NCI-H1417 (cell line): ENCODE data around the gene ARPC5.
"Not testable (repeated sequence)": the region's sequence is repeated elsewhere in the genome, so short reads cannot be mapped to it uniquely, and the experiment has no call there.

Experiments used
- DNase-seq, 3 experiments: peaks; one replicate each; lab custom pipeline; 2025; lab: John Stamatoyannopoulos, UW

The ARPC5 gene

DNA sequence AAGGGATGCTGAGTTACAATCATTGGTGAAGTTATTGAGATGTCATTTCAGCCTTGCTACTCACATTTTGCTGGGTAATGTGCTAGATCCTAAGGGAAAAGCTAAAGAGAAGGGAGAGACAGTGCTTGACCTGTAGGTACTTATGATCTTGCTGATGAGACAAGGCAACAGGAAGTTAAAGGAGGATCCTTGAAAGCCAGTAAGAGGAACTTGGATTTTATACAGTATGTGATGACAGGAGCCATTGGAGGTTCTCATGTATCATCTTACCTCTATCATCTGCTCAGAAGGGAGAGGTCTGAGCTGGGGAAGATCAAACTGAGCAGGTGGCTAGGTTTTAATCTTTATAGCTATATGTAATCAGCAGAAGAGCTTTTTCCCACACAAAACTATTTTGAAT lies 11.2 kb upstream of the ARPC5 start:
- peak in 1 of 3 experiments; percentile 46 for DNase-seq

DNA sequence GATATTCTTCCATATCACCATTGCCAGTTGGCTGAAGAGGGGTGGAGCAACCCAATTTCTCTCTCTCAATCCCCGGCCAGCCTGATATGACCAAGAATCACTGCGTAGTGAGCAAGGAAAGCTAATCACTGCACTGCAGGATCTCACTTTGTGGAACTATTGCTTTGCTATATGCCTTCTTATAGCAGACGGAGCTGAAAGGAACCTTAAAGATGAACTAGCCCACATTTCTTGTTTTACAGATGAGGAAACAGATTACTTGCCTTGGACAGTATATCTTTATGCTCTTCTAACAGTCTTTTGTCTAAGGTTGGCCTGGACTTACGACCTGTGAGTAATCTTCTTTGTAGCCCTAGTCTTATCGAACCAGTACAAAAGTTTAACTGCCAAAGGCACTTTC lies 9.9 kb upstream of the ARPC5 start:
- DNase-seq = no peak

DNA sequence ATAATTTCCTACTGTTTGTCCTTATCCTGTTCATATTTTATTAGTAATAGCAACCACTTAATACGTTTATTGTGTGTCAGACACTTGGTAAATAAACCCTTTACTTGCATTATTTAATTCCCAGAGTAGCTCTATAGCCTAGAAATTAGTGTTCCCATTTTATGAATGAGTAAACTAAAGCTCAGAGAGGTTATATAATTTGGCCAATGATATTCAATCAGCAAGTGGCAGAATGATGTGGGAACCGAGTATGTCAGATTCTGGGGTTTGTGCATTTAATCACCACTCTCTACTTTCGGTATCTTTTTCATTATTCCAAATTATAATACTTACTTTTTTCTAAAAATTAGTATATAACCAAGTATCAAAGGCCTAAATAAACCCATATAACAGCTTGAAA lies 6.6 kb upstream of the ARPC5 start:
- DNase-seq = no peak

DNA sequence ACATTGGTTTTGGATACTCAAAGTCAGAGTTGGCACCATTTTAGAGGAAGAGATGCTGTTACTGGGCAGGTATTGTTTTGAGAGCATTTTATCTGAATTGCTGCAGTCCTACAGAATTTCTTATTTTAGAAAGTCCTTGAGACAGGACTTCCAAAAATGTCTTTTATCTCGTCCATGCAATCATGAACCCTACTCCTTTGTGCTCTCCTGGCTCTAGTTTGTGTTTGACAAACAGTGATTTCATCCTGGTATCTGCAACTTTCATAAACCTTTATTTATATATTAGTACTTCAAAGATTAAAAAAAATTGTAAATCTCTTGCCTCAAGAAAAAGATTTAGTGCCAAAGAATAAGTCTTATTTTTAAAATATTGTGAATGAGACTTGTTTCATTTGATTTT lies 4.6 kb upstream of the ARPC5 start:
- DNase-seq = no peak

DNA sequence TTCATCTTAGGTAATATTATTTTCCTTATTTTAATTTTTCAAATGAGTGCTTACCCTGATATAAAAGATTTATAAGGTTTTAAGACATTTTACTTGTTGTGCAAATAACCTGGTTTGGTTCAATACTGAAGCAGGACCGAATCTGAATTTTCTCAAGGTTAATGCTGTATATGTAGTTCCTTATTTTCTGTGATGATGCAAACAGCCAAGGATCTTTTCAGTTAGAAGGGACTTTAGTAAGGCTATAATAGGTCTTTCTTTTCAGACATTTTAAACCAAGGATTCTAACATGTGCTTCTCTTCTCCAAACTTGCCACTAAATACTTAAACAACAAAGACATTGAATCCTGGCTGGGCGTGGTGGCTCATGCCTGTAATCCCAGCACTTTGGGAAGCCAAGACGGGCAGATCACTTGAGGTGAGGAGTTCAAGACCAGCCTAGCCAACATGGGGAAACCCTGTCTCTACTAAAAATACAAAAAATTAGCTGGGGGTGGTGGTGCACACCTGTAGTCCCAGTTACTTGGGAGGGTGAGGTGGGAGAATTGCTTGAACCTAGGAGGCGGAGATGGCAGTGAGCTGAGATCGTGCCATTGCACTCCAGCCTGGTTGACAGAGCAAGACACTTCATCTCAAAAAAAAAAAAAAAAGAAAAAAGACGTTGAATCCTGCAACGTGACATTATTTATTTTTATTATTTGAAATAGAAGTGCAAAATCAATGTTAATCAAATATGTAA lies 3.2 kb upstream of the ARPC5 start:
- DNase-seq = no peak

DNA sequence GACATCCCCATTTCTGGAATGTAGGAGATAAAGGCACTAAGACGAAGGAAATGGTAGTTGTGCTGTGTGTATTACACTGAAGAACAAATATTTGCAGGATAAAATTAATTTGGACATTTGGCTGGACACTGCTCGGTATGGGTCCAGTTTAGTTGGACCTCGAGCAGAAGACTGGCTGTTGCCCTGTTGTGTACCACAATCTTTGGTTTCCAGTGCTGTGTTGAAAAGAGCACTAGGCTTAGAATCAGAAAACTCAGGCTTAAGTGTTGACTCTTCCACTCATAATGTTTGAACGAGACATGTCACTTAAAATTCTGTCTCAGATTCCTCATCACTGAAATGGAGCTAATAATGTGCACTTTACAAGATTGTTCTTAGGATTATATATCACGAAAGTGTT lies 1.2 kb upstream of the ARPC5 start:
- peak in 2 of 3 experiments; percentile 42 to 47 for DNase-seq

DNA sequence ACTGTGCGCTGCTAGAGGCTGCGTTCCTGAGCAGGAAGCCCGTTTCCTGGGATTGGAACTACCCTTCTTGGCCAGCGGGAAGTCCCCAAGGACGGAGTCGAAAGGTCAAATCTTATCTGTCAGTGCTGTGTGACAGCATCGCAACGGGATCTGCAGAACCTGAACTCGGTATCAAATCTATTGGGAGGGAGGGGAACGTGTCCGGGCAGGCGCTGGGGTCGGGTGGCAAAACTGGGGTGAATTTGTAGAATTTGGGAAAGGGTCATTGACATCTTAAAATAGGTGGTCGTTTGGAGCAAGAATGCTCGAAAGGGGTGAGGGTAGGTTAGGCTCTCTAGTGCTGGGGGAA lies 725 bp upstream of the ARPC5 start:
- no peak for DNase-seq

DNA sequence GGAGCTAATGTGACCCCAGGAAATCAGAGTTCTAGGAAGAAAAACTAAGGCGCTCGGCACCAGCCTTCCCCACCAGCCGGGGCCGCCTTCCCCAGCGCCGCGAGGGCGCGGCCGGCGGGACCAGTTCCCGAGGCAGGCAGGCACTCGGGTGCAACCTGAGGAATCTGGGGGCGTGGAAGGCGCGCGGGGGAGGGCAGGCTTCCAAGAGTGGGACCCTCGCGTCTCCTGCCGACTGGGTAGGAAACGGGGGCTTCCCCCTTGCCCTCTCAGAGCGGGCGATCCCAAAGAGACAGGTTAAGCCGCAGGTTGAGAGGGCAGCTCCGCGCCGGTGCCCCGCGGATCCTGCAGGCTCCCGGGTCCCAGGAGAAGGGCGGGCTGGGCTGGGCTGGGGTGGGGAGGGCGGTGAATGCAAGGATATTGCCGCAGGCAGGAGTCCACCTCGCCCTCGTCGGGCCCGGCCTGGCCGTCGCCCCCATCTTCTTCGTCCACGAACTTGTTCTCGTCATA lies 431 bp downstream of the ARPC5 start:
- peak in 2 of 3 experiments; percentile 54 to 76 for DNase-seq

DNA sequence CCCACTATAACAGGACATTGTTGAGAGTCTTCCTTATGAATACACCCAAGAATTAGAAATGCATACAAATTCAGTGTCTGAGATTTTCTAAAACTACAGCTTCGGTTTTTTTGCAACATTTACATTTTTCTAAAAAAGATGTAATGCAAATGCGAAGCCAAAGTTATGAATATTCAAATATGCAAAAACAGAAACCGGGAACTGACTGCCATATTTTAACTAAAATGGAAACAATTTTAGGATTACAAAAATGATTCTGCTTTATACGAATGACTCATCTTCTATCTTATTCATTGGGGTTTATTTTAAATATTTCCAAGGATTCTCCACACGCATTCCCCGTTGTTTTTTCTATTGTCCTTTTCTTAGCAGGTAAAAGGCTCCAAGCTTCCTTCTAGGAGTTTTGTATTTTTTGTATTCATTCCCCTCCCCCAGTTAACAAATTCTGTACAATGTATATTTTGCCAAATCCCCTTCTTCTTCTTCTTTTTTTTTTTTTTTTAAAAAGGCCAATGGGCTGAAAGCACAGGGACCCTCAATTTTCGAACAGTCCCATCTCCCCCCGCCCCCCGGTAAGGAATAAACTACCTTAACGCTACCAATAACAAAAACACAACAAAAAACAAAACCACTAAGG lies 1.0 kb downstream of the ARPC5 start:
- DNase-seq = no peak

DNA sequence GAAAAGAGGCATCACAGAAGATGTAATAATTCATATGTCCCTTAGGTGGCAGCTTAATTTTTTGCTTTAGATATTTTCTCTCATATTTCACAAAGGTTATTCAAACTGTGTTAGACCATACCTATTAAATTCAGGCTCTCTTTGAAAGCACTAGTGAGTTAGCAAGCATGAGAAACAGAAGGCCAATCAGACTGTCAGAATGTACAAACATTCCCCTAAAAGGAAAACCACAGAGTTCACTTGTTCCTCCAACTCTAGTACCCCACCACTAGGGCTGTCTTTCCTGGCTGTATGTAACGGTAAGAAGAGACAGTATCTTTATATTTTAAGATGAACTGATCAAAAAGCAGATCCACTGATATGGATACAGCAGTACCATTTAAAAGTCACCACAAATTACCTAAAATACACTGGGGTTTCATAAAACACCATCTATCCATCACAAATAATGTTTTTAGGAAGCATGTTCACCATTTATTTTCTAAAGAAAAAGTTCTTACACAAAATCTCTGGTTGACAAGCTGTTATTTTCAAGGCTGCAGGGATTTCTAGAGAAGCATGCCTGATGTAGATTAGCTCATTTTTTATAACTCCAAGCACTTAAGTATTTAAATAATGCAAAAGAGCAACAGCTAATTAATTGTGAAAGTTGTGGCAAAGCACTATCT lies 1.8 kb downstream of the ARPC5 start:
- DNase-seq = peak; percentile 27 to 56 (median 48)

DNA sequence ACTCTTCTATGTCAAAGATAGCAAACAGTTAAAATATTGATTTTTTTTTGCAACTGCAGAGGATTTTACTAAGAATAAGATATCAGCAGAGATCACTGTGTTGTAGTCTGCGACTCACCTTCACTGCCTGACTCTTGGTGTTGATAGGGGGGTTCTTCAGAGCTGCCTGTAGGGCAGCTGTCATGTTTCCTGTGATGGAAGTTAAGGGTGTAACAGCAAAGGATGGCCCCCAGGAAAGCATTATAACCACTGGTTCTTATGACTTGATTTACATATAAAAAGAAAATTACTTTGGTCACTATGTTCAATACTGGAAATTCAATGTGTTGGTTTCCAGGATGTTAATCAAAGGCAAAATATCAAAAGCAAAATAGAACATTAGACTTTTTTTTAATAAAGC lies 2.6 kb downstream of the ARPC5 start:
- no peak for DNase-seq

DNA sequence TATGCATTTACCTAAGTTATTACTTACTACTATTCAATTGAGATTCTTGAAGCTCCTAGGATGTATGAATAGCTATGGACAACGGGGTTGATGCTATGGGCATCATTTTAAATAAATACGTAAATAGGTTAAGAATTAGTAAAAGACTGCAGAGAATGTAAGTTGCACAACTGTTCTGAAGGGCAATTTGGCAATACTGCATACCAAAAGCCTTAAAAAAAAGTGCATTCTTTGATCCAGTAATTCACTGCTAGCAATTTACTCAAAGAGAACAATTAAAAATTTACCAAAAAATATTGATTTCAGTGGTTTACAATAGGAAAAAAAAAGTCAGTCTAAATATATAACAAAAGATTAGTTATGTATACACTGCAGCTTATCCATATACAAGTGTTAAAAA lies 3.5 kb downstream of the ARPC5 start:
- no peak for DNase-seq

DNA sequence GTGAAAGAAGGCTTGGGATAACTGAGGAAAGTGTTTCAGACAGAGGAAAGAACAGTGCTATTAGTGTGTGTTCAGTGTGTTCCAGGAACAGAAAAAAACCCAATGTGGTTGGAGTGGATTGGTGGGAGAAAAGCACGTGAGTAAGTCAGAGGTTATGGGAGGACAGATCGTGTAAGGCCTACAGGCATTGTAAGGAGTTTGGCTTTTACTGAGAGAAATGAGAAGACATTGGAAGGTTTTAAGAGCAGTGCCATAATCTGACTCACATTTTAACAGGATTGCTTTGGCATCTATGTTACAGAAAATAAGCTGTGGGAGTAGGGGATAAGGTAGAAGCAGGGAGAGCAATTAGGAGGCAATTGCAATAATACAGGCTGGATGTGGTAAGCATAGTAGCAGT lies 4.8 kb downstream of the ARPC5 start:
- no peak for DNase-seq

DNA sequence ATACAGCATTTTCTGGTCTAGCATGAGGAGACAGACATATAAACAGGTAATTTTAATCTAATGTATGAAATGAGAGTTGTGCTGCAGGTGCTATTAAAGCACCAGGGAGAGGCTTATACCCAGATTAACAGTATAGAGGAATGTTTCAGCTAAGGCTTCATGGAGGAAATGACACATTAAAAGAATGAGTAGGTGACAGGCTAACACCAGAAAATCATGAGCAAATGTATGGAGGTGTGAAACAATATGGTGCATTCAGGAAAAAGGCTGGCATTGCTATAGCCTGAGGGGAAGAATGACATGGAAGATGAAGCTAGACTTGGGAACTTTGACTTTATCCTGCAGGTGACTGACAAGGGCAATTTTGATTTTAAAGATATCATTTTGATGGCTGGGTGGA lies 7.0 kb downstream of the ARPC5 start:
- DNase-seq = no peak

DNA sequence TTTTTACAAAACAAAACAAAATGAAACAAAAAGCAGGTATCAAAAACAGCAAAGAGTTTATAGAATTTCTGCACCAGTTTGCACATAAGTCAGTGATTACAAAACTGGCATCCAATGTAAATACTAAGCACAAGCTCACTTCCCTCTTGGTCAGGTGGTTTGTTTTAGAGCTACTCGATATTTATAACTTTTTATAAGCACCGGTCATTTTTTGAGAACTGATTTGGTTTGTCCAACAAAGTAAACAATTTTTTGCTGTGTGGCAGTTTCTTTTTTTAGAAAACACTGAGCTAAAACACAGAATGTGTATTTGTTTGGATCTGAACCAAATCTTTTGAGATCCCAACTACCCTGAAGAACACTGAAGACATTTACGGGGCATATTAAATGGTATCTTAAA lies 9.3 kb downstream of the ARPC5 start:
- not testable (repeated sequence) for DNase-seq

DNA sequence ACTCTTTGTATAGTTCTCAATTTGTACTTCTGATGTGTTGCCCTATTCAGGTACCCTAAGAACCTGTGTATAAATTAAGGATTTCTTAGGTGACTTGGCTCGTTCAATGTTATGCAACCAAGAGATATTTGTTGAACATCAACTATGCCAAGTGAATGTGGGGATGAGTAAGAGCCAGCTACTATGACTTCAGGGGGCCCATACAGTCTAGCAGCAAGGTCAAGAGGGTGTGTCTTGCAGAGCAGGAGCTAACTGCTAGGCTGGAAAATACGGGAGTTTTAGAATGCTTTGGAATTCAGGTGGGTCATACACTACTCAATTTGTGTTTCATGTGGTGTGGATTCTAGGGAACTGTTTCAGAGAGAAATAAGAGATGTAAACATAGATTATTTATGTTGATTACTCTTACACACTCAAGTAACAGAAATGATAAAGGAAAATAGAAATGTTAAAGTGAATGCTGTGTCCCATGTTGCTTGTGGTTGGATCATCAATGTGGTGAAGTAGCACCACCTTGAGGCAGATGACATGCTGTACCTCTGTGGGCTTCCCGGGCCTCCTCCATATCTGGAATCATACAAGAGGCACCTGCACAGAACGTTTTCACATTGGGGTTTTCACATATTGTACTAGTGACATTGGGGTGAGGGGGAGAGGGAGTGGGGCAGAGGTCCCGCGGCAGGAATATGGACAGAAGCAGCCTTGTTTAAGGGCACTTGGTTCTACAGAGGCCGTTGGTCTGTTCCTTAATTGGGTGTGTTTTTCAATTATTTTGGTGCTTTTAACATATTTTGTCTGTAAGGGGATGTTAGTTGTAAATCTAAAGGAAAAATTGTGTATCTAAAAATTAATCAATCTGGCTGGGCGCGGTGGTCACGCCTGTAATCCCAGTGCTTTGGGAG lies 12.4 kb downstream of the ARPC5 start:
- DNase-seq = peak; percentile 33 to 79 (median 71)

DNA sequence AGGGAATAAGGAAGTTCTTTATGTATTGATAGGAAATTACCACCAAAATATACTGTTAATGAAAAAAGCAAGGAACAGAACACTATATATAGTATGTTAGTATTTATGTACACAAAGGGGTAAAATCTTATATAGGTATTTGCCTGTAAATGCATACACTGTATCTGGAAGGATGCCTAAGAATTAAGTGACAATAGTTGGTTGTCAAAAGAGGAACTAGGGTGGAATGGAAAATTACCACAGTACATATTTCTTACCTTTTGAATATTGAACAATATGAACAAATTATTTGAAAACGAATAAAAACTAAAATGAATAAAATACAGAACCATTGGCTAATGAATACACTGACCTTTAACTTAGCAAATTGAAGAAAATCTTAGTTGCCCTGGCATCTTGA lies 13.6 kb downstream of the ARPC5 start:
- no peak for DNase-seq

DNA sequence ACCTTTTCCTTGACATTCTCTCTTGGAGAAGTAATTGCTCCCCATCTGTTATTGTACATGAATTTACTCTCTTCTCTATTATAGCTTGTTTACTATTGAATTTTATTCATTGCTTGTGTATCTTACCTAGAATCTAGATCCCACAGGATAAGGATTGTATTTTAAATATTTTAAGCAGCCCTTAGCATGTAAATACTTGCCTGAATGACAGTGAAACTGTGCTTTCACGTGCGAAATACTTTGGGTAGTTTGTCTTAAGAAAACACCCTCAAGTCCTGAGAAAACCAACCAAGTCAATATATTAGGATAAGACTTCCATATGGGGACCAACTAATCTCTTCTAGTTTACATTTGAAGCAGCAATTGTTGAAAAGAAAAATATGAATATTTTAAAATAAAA lies 15.3 kb downstream of the ARPC5 start:
- no peak for DNase-seq

DNA sequence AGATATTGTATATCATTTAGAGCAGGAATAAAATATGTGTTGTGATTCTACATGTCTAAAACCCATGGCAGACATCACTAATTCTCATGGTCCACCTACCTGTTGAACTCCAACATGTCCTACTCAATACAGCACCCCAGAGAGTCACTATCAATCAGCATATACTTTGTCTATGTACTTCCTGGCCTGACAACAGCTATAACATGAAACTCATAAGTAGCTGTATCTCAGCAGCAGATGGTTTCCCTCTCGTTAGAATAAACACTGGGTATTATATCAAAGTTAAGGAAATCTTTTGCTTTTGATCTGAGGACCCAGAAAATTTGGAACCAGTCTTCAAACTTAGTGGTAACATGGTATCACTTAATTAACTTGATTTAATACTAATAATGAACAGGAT lies 15.8 kb downstream of the ARPC5 start:
- DNase-seq = no peak

DNA sequence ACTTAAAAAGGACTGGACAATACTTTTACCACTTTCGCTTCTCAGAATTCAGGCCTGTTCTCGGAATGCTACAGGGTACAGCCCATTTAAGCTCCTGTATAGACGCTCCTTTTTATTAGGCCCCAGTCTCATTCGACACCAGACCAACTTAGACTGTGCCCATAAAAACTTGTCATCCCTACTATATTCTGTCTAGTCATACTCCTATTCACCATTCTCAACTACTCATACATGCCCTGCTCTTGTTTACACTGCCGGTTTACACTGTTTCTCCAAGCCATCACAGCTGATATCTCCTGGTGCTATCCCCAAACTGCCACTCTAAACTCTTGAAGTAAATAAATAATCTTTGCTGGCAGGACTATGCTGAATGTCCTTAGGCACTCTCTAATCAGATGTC lies 17.4 kb downstream of the ARPC5 start:
- DNase-seq = not testable (repeated sequence)

DNA sequence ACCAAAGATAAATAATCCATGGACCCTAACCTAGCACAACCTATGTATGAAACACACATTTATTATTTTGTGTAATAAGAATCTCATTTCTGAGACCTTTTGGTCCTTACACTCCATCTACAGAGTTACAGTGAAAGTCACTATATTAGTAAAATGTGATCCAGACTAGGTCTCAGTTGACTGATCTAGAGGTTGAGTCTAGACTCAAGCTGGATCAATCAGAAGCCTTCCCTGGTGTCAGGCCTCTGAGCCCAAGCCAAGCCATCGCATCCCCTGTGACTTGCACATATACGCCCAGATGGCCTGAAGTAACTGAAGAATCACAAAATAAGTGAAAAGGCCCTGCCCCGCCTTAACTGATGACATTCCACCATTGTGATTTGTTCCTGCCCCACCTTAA lies 22.6 kb downstream of the ARPC5 start:
- DNase-seq = not testable (repeated sequence)

DNA sequence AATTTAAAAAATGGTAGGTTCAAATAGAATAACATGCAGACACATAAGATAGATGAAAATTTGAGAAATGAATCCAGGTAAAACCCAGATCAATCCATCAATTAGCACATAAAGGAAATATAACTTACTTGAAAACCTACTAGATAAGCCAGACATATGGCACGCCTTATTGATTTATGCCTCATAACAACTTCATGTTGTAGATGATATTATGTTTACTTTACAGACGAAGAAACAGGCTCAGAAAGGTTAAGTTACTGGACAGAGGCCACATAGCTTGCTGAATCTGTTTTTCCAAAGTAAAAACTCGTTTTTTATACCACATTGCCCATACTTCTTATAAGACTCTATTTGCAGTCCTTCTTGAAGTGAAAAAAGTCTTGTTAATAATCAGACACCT lies 23.2 kb downstream of the ARPC5 start:
- no peak for DNase-seq
